GM19324 (cell line): ENCODE measurements around the gene SARNP.
A peak's percentile ranks its signal among the peaks of the same experiment; 100 is the strongest.
"Not testable (repeated sequence)": the region's sequence is repeated elsewhere in the genome, so short reads cannot be mapped to it uniquely, and the experiment has no call there.

Experiments used
- ATAC-seq: cut with Tn5 transposase; IDR thresholded peaks from one replicate; pipeline ENCODE4 v1.9.1; 2021; ENCODE audit warnings: mild to moderate bottlenecking, moderate library complexity; ENCODE audit not compliant: unreplicated experiment, low FRiP score

Gene SARNP

DNA sequence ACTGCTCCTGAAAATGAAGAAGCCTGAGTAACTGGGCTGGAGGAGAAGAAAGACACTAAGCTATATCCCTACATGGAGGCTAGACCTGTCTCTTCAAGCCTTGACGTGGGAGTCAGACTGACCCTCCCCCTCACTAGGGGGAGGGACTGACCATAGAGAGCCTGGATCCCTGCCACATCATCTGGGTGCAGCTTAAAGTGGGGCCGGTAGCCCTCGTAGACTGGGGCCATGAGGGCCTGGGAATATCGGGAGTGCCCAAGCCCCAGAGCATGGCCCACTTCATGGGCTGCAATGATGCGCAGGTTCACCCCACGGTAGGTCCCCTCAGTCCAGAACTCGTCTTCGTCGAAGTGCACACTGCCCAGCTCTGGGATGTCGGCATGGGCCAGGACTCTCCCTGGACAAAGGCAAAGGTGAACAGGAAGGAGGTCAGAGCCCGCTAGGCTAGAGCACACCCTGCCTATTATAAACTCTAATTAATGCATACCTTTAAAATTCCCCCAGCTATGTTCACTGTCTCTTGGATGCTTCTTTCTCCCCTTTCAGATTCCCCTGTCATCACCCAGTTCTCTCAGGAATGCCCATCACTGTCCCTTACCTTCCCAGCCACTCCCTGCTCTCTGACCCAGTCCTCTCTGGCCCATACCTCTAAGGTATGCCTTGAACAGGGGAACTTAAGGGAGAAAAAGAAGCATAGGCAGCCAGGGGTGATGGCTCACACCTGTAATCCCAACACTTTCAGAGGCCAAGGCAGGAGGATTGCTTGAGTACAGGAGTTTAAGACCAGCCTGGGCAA lies 22.0 kb upstream of the SARNP start:
- no peak for ATAC-seq

DNA sequence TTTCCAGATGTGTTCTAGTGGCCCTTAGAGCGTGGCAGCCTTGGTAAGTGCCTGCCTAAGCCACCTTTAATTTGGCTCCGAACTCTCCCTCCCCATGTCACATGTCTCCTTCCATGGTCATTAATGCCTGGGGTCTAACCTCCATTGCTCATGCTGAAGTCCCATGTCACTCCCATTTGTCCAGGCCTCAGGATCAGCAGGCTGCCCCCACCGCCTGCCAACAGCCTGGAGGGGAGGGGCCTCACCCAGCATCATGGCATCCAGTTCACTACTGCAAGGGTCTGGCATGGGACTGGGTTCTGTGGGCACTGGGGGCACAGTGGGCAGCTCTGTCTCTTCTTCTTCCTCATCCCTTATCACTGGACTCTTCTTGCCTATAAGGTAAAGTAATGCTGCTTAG lies 20.8 kb upstream of the SARNP start:
- no peak for ATAC-seq

DNA sequence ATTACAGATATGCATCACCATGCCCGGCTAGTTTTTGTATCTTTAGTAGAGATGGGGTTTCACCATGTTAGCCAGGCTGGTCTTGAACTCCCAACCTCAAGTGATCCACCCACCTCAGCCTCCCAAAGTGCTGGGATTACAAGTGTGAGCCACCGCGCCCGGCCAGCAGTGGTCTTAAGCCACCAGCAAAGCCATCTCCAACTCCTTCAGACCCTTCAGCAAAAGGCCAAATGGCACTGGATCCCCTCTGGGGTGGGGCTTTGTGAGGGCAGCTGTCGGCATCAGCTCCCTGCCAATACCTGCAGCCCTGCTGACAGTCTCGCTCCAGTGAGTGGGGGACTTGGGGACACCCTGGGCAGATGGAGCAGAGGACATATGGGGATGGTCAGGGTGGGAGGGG lies 16.9 kb upstream of the SARNP start:
- ATAC-seq, result not testable (repeated sequence)

DNA sequence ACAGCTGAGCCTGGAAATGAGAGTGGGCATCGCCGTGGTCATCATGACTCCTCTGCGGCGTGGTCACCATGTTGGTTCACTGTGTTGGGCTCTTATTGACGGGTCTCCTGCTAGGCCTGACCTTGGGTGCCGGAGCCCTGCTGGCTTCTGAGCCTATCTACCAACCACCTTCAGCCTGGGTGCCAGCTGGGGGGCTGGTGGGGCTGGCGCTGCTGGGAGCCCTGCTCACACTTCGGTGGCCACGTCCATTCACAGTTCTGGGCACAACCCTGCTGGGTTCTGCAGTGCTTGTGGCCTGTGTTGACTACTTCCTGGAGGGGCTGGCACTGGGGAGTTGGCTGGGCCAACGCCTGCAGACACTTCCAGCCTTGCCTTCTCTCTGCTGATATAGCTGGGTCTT lies 15.5 kb upstream of the SARNP start:
- no peak for ATAC-seq

DNA sequence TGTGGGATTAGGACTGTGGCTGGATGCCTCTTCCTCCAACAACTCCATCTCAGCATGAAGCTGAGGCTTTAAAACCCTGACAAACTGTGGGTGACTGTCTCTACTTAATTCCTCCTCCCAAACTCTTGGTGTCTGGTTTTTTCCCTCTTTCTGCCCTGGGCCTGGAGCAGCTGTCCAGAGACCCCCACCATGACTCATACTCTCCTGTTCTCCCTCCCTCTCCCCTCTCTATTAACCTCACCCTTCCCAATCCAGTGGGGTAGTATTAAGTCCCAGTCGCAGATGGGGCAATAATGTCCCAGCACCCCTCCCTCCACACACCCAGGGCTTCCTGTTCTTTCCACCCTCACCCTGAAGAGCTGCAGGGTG lies 13.9 kb upstream of the SARNP start:
- ATAC-seq, result no peak

DNA sequence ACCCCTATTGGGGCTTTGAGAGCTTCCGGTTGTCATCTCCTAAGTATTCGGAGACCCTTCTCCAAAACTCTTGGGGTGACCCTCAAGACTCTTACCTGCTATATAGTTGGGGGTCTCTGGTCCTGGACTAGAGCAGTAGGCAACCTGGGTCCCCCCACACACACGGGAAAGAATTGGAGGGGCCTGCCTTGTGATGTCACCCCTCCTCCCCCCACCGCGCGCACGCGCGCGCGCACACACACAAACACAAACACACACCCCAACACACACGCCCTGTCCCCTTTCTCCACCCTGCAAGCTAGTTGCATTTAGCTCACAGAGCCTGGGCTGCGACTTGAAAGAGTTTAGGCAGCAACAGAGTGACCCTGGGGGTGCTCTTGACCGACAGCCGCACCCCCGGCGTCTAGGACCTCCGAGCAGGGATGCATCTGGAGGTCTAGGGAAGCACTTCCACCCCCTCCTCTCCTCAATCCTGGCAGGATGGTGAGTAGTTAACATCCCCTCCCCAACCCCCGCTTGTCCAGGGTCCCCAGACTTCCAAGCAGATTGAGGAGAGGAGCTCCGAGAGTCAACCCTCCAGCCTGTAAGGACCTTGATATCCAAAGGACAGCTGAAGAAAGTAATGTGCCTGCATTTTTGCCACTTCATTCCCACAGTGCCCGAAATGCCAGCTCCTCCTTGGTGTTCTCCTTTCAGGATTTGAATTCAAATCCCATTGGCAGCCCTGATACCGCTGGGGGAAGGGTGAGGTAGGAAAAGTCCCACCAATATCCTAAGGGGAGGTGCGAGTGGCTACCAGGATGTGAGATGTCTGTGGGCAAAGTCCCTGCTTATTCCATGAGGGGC lies 13.3 kb upstream of the SARNP start:
- no peak for ATAC-seq

DNA sequence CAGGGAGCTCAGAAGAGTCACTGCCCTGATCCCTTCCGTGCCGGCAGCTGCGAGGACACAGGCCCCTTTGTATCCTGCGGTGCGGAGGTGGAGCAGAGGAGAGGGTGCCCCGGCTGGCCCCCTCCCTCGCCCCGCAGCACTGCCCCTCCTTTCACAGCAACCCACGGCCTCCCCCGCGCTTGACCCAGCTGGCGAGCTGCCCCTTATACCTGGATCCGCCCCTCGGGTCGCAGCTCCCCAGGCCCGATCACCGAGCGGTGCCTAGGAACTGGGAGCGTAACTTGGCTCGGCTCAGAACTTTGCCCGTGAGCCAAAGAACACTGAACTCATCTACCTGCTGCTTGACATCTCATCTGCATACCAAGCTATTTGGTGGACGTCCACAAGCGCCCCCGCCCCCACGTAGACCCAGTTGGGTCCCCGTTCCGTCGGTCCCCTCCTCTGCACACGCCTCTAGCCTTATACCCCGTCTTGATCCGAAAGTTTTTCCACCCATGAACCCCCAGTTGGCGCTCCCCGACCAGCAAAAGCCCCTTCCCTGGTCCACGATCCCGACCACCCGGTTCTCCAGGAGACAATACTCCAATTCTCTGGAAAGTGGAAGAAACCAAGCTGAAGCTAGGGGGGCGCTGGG lies 12.6 kb upstream of the SARNP start:
- ATAC-seq, result peak; percentile 13

DNA sequence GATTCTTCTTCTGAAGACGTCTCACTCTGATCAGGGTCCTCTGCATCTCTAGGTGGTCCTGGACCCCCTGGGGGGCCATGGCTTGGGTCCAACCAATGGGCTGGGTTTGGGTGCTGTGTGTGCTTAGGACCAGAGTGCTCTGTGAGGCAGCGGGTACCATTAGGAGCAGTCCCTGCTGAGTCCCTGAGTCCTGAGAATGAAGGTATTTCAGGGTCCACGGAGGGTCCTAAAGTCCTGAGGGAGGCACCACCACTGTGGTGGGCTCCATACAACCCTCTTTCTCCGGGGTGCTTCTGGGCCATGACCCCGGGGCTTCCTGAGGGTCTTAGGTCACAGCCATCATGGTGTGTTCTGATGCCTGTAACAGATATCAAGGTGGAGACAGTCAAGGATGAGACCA lies 10.8 kb upstream of the SARNP start:
- no peak for ATAC-seq

DNA sequence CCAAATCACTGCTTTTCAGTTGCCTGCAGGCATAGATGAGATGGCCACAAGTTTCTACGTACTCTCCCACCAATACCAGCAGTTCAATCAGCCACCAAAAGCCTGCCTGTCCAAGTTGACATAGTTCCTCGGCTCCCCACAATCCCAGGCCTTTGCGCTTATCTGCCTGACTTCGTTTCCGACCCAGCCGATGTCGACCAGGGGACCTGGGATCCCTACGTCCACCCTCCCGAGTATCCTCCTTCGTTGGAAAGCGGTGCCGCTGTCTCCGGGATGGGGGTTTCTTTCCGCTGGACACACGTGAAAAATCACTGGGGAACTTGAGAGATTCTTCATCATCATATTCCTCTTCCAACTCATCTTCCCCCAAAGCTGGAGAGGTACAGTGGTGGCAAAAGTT lies 10.3 kb upstream of the SARNP start:
- no peak for ATAC-seq

DNA sequence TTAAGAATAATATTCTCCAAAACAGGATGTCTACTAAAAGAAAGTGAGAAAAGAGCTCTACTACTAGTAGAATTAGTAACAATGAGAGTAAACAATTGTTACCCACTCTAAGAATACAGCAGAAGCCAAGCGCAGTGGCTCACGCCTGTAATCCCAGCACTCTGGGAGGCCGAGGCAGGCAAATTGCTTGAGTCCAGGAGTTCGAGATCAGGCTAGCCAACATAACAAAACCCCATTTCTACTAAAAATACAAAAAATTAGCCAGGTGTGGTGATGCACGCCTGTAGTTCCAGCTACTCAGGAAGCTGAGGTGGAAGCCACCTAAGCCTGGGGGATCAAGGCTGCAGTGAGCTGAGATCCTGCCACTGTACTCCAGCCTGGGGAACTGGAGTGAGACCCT lies 7.2 kb upstream of the SARNP start:
- no peak for ATAC-seq

DNA sequence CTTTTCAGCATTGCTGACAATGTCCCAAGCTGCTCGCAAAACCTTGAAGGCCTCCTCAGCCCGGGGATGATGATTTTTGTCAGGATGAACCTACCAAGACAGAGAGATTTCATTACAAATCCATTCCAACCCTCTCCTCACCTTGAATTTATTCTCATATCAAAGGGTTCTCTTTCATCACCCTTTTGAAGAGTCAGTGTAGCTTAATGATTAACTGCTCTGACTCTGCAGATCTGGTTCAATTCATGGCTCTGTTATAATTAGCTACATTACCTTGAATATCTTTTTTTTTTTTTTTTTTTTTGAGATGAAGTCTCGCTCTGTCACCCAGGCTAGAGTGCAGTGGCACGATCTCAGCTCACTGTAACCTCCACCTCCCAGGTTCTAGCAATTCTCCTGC lies 5.9 kb upstream of the SARNP start:
- ATAC-seq, result no peak

DNA sequence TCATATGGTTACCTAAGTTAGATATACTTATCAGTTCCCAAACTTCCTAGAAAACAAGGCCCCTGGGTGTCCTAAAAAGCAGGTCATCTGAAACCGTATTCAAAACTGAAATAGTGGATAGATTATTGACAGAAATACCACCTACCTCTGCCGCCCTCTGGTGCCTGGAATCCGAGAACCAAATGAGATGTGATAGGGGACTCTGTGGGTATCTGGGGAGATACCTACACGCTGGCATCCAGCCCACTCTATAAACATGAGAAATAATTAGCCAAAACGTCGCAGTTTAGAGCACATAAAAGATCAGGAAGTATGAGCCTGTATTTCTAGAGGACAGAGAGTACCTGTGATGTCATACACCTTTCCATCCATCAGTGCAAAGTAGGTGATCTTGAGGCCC lies 4.7 kb upstream of the SARNP start:
- no peak for ATAC-seq

DNA sequence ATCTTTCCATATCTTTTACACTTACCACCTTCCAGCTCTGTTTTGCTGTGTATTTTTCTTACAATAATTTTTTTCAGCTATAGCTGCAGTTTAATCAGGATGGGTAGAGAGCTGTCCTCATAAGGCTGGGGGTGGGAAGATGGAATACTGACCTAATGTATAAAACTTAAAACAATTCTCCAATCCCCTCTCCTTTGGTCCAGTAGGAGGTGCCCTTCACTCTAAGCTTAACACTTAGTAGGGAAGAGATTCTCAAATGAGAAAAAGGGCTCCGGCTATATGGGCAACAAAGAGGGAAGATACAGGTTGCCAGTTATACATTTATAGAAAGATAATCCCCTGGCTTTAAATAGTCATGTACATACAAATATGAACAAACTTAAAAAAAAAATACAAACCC lies 3.2 kb upstream of the SARNP start:
- no peak for ATAC-seq

DNA sequence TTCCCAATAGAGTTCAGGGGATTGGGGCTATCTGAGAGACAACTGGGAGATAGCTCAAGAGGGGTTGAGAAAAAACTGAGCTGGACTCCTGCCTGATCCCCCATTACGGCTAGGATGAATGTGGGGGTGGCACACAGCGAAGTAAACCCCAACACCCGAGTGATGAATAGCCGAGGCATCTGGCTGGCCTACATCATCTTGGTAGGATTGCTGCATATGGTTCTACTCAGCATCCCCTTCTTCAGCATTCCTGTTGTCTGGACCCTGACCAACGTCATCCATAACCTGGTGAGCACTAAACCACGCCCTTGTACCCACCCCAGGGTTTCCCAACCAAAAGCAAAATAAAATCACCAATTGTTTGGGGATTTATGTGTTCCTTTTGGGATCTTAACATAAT lies 1.4 kb upstream of the SARNP start:
- no peak for ATAC-seq

DNA sequence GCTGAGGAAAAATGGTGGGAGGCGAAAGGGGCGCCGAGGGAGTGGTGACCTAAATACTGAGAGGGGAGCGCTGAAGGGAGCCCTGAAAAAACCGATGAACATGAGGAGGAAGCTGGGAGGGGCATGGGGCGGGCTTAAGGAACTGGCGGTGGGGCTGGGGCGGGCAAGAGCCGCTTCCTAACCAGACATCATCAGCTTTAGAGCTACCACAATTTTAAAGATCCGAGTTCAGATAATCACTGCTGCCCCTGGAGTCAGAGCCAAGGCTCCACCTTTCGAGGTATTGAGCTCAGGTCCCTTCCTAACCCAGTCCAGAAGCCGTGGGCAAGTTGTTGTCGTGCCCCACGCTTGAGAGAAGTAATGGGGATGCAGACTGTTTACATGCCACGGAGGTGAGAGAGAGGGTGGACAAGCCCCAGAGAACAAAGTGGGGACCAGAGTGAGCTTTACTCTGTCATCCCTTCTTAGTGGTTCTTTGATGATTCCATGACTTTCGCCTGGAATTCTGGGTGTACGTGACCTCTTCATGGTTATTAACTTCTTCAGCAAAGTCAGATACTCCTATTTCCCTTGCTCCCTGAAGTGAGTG lies 710 bp upstream of the SARNP start:
- peak; percentile 29 for ATAC-seq

DNA sequence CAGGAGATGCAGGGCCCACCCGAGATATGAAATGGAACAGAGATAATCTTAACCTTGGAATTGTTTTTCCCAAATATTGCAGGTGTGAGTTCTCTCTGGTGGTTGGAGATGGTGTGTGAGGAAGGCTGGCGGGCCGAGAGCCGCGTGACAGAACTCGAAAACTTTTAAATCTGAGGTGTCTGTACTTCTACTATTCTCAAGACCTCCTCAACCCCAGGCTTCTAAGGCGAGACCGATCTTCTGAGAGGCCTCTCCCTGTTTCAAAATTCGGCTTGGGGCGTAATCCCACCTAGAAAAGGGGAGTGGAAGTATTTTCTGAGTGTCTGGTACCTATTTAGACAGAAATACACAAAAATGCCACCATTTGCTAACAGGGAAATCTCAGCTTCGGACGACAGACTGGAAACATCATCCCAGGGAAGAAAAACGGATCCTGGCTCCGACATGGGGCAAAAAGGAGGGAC lies 611 bp downstream of the SARNP start:
- no peak for ATAC-seq

DNA sequence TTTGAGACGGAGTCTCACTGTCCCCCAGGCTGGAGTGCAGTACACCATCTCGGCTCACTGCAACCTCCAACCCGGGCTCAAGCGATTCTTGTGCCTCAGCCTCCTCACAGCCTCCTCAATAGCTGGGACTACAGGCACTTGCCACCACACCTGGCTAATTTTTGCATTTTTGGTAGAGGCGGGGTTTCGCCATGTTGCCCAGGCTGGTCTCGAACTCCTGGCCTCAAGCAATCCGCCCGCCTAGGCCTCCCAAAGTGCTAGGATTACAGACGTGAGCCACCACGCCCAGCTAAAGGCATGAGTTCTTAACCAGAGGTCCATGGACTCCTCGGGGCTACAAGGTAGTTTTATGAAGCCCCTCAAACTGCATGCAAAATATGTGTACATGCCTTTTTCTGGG lies 2.1 kb downstream of the SARNP start:
- no peak for ATAC-seq

DNA sequence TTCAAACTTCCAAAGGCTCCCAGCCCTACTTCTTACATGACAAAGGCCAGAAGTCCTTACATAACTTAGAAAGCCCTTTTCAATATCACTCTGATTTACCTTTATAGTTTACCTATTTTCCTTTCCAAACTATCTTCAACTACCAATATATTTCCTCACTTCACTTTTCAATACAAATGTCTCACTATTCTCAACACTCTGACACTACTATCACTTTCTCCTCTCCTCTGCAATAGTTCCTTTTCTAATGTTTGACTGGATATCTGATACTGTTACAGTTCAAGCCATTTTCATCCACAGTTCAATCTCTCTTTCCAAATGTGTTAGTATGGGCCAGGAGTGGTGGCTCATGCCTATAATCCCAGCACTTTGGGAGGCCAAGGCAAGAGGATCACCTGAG lies 3.3 kb downstream of the SARNP start:
- no peak for ATAC-seq

DNA sequence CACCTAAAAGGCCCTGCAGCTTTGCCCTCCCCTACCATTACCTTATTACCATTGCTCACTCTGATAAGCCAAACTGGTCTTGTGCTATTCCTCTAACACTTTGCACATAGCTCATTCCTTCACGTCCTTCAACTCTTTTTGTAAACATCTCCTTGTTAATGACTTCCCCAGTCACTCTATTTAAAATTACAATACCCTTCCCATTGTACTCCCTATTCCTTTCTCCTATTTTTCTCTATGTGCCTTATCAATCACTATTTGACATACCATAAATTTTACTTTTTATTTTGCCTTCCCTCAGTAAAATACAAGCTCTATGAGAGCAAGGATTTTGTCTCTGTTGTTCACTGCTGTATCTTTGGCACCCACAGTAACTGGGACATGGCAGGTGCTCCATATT lies 5.4 kb downstream of the SARNP start:
- ATAC-seq, result no peak

DNA sequence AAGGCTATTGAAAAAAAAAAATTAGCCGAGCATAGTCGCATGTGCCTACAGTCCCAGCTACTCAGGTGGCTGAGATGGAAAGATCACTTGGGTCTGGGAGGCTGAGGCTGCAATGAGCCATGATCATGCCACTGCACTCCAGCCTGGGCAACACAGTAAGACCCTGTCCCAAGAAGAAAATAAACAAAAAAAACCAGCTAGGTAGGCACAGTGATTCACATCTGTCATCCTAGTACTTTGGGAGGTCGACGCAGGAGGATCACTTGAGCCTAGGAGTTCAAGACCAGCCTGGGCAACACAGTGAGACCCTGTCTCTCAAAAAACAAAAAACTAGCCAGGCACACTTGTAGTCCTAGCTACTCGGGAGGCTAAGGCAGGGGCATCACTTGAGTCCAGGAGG lies 8.2 kb downstream of the SARNP start:
- no peak for ATAC-seq

DNA sequence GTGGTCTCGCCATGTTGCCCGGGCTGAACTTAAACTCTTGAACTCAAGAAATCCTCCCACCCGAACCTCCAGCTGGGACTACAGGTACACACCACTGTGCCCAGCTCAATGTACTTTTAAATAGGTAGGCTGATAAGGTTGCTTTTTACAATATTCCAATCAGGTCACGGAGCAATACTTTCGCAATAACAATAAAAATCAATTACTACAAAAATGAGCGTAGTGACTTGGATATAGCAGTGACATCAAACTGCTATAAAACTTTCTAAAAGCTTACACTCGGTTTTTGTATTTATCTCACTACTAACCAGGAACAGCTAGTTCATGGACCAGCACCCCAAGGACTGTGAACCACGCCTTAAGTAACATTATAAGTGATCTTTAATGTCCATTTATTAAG lies 10.5 kb downstream of the SARNP start:
- no peak for ATAC-seq
